Measurements from ENCODE around the gene CUTA.
A peak's percentile ranks its signal among the peaks of the same experiment; 100 is the strongest.

The CUTA gene

DNA sequence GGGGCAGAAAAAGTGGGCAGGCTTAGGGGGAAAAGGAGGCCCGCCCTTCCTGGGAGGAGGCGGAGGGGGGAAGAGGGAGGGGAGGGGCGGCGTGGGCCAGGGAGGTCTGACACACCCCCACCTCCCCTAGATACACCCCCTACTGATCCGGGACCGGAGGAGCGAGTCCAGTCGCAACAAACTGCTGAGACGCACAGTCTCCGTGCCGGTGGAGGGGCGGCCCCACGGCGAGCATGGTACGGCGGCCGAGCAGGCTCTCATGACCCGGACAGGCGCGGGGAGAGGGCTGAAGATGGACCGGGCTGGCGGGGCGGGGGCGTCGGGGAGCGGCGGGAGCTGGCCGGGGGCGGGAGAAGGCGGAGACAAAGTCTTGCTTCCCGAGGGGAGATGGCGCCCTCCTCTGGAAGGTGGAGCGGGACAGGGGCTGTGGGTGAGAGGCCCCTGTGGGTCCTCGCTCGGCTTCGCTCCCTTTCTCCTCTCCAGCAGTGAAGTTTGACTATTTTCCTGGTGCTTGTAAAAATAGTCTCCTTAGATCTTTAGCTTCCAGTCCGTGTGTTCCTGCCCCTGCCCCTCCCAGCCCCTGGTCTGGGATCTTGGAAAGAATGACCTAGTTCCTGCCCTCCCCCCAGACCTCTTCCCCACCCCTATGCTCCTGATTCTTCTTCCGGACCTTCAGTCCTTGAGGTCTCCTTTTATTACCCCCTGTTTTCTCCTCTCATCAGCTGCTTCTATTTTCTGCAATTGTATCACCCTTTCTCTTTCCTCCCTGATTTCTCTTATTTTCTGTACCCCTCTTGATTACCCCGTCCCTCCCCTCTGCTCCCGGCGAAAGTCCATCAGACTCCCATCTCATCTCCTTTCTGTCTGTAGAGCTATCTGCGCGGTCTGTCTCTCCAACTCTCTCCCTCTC, 8.0 kb upstream of the CUTA start:
- DNase-seq (ENCODE audit: low read depth) = peak; percentile 51
- peak overlapping the region; percentile 59 for H3K4me3 ChIP-seq (ENCODE audit: low read depth, low read length)

DNA sequence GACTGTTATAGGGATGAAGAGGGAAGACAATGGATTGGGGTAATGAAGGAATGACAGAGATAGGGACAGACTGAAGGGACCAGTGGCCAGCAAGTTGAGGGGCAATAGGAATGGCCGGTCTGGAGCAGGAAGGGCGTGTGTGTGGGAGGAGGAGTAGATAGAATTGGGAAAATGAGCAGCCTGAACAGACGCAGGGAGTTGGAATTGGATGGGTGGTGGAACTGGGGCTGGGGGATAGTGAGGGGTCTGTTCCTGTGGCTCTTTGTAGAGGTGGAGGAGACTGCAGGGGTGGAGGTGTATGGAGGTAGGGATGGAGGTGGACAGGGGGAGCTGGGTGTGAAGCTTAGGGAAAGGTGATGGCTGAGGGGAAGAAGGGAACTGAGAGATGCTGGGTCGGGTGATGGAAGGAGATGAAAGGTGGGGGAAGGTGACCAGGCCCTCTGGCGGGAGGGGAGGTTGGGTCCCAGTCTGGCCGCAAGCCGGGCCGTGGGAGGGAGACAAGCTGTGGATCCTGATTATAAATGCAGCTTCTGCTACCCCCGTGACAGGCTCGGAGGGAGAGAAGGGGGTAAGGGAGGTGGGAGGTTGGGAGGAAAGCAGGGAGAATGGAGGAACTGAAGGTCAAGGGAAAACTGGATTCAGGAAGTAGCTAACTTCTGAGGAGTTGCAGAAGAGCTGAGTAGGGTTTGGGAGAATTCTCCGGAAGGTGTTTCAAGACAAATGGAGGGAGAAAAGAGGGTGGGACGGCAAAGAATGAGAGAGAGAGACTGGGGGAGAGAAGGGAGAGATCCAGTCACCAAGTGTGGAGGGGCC, 7.2 kb upstream of the CUTA start:
- peak overlapping the region; percentile 59 for H3K4me3 ChIP-seq (ENCODE audit: low read depth, low read length)
- no peak for DNase-seq (ENCODE audit: low read depth)

DNA sequence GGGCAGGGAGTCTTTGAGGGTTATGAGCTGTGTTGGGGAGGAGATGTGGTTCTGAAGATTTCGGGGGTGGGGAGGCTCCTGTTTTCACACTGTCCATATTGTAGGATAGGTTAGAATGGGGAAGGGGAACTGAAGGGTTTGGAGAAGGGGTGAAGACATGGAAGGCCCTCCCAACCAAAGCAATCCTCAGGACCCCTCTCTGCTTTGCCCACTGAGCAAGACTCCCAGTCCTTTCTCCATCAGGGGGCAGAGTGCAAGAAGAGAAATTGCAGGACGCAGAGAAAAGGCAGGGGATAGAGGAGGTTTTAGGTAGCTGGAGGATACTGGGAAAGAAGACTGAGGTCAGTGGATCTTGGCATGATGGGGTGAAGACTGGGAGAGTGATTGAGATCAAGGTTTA, 5.9 kb upstream of the CUTA start:
- H3K4me3 ChIP-seq (ENCODE audit: low read depth, low read length) = no peak overlapping the region
- DNase-seq (ENCODE audit: low read depth) = no peak

DNA sequence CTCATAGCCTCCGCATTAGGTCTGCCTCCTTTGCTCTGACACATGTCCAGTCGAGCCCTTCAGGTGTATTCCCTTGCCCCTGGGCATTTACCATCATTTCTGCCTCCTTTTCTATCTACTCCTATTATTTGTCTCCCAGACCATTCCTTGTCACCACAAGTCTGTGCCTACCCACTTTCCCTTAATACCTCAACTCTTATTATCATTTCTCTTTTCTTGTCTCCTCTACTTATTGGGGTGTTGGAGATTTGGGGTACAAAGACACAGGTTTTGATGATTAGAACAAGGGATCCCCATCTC, 3.4 kb upstream of the CUTA start:
- no peak for DNase-seq (ENCODE audit: low read depth)
- no peak overlapping the region for H3K4me3 ChIP-seq (ENCODE audit: low read depth, low read length)

DNA sequence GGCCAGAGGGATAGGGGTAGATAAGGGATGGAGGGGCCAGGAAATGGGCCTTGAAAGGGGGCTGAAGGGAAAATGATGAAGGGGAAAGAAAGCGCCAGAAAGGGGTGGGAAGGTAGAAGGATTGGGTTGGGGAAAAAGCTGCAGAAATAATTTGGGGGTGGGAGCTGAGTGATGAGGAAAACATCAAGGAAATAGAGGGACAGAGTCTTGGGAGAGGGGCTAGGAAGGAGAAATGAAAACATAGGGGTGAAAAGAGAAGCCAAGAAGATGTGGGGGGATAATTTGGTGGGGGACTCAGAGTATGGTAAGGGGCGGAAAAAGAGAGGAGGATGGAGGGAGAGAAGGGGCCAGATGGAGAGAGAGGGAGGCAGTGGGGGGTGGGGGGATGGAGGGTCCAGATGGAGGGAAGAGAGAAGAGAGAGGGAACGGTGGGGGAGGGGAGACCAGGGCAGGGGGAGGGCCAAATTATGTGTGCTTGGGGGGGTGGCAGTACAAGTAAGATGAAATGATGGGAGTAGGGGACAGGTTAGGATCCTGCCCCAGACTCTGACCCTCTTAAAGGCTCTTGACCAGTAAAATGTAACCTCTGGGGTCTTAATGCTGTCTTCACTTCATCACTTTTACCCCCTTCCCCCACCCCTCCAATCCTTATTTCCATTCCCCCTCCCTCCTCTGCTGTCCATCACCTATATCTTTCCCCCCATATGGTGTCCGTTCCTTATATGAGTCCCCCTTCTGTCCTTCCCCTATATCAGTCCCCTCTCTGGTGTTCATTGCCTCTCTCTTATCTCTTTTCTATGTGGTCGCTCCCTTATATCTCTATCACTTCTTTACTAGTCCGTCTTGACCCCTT, 2.8 kb upstream of the CUTA start:
- peak overlapping the region; percentile 55 for H3K4me3 ChIP-seq (ENCODE audit: low read depth, low read length)
- DNase-seq (ENCODE audit: low read depth) = no peak

DNA sequence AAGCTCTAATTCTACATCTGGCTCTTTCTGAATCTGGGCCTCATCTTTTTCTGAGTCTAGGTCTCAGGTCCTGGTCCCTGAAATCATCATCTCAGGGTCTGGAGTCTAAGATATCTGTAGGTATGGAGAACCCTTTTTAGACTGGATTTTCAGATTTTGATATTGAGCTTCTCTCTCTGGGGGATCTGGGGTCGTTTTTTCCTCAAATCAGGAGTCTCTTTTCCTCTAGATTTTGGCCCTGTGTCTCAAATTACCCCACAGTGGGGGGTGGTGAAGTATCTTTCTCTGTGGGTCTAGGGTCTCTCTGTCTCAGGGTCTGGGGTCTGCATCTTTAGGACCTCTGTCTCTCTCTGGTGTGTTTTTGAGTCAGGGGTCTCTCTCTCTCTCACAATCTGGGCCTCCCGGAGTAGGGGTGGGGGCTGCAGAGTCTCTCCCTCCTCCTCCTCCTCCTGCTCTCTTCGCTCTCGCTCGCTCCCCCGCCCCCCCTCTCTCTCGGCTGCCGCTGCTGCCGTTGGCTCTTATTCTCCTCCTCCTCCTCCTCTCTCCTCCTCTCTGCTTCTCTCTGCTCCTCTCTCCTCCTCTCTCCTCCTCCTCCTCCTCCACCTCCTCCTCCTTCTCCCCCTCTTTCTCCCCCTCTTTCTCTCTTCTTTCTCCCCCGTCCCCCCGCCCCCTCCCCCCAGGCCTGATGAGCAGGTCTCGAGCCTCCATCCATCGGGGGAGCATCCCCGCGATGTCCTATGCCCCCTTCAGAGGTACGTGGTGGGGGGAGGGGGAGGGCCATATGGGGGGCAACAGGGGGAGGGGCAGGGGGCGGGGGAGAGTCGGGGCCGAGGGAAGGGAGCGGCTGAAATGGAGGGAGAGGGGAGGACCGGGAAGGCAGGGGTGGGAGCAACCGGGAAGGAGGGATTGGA, 1.9 kb upstream of the CUTA start, which contains the start of gene SYNGAP1:
SYNGAP1 (plus strand) TSS at position 486 of the 911 bp plus-strand sequence; CDS start at position 686, 200 bp downstream.
- DNase-seq (ENCODE audit: low read depth) = no peak
- peak within 1 kb of the TSS; percentile 55 for H3K4me3 ChIP-seq (ENCODE audit: low read depth, low read length)

DNA sequence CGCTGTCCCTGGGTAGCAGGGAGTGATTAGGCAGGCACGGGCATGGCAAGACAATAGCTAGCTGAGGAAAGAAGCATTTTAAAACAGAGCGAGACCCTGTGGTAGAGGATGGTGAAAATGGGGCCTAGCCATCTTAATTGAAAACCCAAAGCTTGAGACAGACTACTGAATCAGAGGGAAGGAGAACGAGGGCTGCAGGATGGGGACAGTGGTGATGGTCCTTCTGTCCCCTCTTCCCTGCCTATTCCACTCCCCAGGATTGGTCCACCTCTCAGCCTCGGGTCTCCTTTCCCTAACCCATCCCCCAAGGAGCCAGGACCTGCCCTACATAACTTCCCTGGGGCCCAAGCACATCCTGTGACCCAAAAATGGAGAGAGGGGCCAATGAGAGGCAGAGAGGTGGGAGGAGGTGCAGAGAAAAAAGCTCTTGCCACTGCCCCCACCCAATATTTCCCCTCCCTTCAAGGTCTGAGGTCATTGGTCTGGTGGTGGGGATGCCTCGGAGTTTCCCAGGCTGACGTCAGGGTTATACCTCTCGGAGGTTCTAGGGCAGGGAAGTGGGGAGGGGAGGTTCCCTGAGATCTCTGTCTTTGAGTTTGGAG, 884 bp upstream of the CUTA start:
- peak overlapping the region; percentile 37 for H3K4me3 ChIP-seq (ENCODE audit: low read depth, low read length)
- DNase-seq (ENCODE audit: low read depth) = no peak

DNA sequence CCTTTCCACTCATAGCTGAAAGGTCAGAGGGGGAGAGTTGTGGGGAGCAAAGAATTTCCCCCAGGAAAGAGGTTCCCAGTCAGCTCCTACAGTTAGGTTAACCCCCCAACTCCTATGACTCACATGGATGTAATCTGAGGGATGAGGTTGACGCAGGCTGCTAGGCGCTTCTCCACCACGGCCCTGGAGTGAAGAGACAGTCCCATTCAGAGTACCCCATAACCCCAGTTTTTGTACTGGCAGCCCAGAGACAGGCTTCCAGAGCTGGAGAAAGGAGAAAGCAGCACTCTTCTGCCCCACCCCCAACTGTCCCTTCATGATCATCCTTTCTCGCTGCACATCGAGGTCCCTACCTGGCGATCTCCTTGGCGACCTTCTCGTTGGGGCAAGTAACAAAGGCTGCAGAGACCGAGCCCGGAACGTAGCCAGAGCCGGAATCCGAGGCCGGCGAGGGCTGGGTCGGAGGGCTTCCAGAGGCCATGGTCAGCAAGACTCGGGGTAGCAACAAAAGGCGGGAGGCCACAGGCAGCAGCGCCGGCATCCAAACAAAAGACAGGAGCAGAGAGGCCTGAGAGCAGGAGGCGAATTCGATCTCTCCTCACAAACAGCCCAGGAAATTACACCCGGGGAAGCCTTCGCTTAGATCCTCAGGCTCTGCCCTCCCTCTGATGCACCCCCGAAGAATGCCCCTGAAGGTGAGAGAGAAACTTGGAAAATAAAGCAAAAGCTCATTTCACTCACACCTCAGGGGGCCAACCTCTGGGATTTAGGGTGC, 592 bp downstream of the CUTA start:
- H3K4me3 ChIP-seq (ENCODE audit: low read depth, low read length) = peak overlapping the region; percentile 91
- peak; percentile 68 for DNase-seq (ENCODE audit: low read depth)

DNA sequence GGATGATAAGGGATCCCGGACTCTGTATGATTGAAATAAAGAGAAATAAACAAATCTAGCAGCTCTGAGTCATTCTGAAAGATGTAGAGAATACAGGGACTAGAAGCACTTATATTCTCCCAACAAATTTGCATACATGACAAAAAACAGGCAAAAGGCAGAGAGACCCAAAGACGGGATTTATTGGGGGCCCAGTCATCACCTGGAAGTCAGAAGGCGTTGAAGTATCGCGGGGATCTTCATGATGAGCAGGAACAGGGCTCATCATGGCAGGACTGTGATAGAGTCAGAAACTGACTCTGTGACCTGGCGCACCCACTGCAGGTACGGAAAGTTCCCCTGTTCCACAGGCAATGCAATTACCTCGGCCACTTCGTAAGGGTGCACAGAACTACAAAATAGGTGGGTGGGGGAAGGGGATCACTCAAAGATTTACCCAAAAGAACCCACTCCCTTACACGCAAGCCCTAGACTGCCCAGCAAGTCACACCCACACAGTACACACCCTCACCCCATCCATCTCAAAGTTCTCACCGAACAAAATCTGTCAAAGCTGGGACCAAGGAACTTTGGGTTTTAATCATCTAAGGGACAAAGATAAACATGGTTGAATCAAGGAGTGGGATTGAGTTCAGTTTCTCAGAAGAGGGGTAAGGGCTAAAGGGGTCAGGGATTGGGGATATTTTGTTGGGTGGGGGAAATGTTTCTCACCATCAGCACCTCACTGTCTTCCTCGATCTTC, 1.4 kb downstream of the CUTA start:
- DNase-seq (ENCODE audit: low read depth) = no peak
- peak overlapping the region; percentile 91 for H3K4me3 ChIP-seq (ENCODE audit: low read depth, low read length)

DNA sequence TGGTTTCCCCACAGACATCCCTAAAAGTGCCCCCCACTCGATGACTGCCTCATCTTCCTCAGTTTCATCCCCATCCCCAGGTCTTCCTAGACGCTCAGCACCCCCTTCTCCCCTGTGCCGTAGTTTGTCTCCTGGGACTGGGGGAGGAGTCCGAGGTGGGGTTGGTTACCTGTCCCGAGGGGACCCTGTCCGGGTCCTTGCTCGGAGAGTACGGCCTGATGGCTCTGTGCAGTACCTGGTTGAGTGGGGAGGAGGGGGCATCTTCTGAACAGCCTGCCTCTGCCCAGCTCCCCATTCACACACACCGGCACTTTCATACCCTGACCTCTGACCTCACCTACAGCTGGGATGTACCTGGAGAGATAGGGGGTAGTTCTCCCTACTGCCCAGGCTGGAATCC, 2.1 kb downstream of the CUTA start:
- H3K4me3 ChIP-seq (ENCODE audit: low read depth, low read length) = peak overlapping the region; percentile 91
- no peak for DNase-seq (ENCODE audit: low read depth)

DNA sequence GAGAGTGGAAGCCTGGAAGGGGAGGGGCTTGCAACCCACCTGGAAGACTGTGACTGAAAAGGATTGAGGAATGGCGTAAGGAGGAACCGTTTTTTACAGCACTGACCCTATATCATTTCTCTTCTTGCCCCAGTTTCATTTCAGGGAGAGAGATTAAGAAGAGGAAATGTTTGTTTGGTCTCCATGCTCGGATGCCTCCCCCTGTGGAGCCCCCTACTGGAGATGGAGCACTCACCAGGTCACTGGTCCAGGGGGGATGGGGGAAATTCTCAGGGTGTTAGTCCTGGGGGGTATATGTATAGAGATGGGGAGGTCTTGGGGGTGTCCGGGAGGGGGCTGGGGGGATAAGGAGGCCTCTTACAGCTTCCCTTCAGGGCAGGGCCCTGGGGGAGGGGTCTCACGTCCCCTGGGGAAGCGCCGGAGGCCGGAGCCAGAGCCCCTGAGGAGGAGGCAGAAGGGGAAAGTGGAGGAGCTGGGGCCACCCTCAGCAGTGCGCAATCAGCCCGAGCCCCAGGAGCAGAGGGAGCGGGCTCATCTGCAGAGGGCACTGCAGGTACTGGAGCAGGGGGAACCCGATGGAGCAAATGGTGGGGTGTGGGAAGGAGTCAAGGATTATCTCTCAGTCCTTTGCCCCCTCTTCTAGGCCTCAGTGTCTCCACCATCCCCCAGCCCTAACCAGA, 3.2 kb downstream of the CUTA start:
- no peak overlapping the region for H3K4me3 ChIP-seq (ENCODE audit: low read depth, low read length)
- DNase-seq (ENCODE audit: low read depth) = no peak

DNA sequence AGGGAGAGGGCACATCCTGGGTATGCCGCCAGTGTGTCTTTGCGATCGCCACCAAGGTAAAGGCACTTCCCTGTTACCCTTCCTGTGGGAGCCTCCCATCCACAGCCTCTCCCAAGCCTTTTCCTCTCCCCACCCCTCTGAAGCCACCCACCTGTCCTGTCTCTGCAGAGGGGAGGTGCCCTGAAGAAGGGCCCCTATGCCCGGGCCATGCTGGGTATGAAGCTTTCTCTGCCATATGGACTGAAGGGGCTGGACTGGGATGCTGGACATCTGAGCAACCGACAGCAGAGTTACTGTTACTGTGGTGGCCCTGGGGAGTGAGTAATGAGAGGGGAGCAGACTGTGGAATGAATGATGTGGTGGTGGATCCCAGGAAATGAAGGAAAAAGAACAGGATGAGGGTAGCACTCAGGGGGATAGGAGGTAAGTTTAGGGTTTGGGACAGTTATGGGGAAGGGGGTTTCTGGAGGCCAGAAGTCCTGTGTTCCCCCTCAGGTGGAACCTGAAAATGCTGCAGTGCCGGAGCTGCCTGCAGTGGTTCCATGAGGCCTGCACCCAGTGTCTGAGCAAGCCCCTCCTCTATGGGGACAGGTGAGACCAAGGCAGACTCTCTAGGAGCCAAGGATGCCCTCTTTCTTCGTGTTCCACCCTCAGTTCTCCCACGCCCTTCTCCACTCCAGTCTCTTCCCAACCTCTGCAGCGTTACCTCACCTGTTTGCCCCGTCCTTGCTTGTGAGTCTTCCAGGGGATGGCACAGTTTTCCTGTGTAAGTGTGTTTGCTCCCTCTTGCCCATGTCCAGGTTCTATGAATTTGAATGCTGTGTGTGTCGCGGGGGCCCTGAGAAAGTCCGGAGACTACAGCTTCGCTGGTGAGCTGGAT, 4.4 kb downstream of the CUTA start:
- H3K4me3 ChIP-seq (ENCODE audit: low read depth, low read length) = no peak overlapping the region
- no peak for DNase-seq (ENCODE audit: low read depth)

DNA sequence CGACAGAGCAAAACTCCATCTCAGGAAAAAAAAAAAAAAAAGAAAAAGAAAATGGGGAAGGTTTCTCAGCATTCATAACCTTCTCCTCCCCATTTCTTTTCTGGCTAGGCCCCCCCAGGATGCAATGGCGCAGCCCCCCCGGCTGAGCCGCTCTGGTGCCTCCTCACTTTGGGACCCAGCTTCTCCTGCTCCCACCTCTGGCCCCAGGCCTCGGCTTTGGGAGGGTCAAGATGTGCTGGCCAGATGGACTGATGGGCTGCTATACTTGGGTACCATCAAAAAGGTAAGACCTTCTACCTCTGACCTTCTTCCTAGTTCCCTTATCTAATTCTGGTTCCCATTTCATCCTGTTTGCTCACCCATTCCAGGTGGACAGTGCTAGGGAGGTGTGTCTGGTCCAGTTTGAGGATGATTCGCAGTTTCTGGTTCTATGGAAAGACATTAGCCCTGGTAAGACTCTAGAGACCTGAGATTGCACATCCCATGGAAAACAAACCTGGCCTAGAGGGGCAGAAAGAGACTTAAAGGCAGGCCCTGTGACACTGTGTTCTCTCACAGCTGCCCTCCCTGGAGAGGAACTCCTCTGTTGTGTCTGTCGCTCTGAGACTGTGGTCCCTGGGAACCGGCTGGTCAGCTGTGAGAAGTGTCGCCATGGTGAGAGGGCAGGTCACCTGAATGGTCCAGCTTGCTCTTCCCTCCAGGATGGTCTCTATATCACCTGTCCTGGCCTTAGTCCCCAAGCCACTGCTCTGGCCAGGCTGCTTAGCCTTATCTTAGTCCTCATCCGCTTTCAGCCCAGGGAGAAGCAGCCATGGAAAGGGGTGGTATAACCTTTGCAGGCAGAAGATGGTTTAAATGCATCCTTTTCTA, 5.5 kb downstream of the CUTA start:
- no peak for DNase-seq (ENCODE audit: low read depth)
- no peak overlapping the region for H3K4me3 ChIP-seq (ENCODE audit: low read depth, low read length)

DNA sequence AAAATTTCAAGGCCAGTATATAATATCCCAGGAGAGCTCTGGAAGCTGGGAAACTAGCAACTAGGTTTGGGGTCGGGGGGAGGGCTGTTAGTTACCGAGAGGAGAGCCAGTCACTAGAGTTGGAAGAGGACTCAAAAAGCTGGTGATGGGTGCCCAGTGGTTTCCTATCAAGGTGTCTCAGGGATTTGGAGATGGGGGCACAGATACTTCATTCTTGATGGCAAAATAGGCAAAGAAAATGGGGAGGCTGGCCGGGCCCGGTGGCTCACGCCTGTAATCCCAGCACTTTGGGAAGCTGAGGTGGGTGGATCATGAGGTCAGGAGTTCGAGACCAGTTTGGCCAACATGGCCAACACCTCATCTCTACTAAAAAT, 6.3 kb downstream of the CUTA start:
- no peak for DNase-seq (ENCODE audit: low read depth)
- peak overlapping the region; percentile 70 for H3K4me3 ChIP-seq (ENCODE audit: low read depth, low read length)
